Measurements from ENCODE around the gene RANBP17. TPM values are rescaled to one million over a fixed set of nuclear protein-coding genes. Genes with fewer than 3 reads are reported as not detected.

The RANBP17 gene
- total and polyA plus RNA-seq, 9 of the 15 experiments (the other 6 are each of a cell fraction or from before 2014, with no cell fraction given), result not detected

- TF ChIP-seq USF2 (CRISPR knock-in tag; IDR thresholded peaks at IDR 0.05), result no peak
- TF ChIP-seq MAZ (CRISPR knock-in tag; conservative IDR thresholded peaks at IDR 0.05 in 1 of 2, IDR thresholded peaks at IDR 0.05 in 1 of 2), result no peak
Observed at GRCh38 chr5:170844651-170845050, 17.2 kb upstream of the RANBP17 start (continued).

- Histone ChIP-seq H3K4me3 (no peak overlapping the region), H3K79me2 (ENCODE audit: control insufficient read depth, insufficient read depth, low read length) (no peaks in the 10 kb centered on the region), H3K9me3 (replicated peaks; ENCODE audit: control insufficient read depth, insufficient read depth, low read depth, low read length) (no peaks in the 10 kb centered on the region), H4K20me1 (replicated peaks; ENCODE audit: control insufficient read depth, insufficient read depth, low read length) (no peaks in the 10 kb centered on the region), H3K27me3 (ENCODE audit: control insufficient read depth in 2 of 2, insufficient read depth in 2 of 2, low read length in 2 of 2) (no peaks in the 10 kb centered on the region), H3K9me1 (ENCODE audit: control insufficient read depth, insufficient read depth, low read length) (no peaks in the 10 kb centered on the region), H3K4me1 (replicated peaks in 1 of 2; ENCODE audit: control insufficient read depth in 2 of 2, insufficient read depth in 2 of 2, low read length in 2 of 2) (no peaks in the 10 kb centered on the region), H3K4me2 (ENCODE audit: insufficient read depth, low read length) (no peak overlapping the region), H3K36me3 (ENCODE audit: control insufficient read depth, insufficient read depth, low read length) (no peaks in the 10 kb centered on the region), H3K27ac (ENCODE audit: extremely low read depth, low read depth, low read length) (no peak overlapping the region), H2AFZ (ENCODE audit: low read depth, low read length) (no peak overlapping the region), H3K9ac (ENCODE audit: insufficient read depth in 1 of 2, low read depth in 2 of 2, low read length in 2 of 2) (no peak overlapping the region)
- TF ChIP-seq TBP (optimal IDR thresholded peaks at IDR 0.05; ENCODE audit: low read depth, low read length), result no peak
- no peak for TF ChIP-seq ZC3H8 (IDR thresholded peaks at IDR 0.05)
- TF ChIP-seq ATF6 (CRISPR knock-in tag; IDR thresholded peaks at IDR 0.05), result no peak
- no peak for TF ChIP-seq KDM5B (IDR thresholded peaks at IDR 0.05; ENCODE audit: insufficient replicate concordance, low read depth, low read length)
- TF ChIP-seq XRCC4 (IDR thresholded peaks at IDR 0.05; ENCODE audit: extremely low read depth, insufficient read depth, insufficient read length), result no peak
- no peak for TF ChIP-seq FOXO4 (CRISPR knock-in tag; IDR thresholded peaks at IDR 0.05)
- no peak for TF ChIP-seq CBFB (CRISPR knock-in tag; IDR thresholded peaks at IDR 0.05)
- ChIA-PET CTCF (ENCODE audit: low intra/inter-chr PET ratio) (no interaction called here), POLR2A (no interaction called here)
- DNase-seq (ENCODE audit: extremely low read depth in 1 of 4, low spot score in 3 of 4), result no peak
- in situ Hi-C loops (cut with MboI) (no loop called here), intact Hi-C loops (cut with micrococcal nuclease) (no loop called here)
- no TSS peak for BruUV-seq (replicated peaks)
- no peak for ATAC-seq
- no peak for FAIRE-seq
Observed at GRCh38 chr5:170846416-170846815, 15.4 kb upstream of the RANBP17 start.

All from K562 (cell line).